Activated naive CD4-positive, alpha-beta T cell (primary cell): ENCODE measurements around the gene VN1R4.
"Not testable (repeated sequence)": the region's sequence is repeated elsewhere in the genome, so short reads cannot be mapped to it uniquely, and the experiment has no call there.

Source experiments
- DNase-seq, 4 experiments: peaks; one replicate each; lab custom pipeline; 2025; lab: John Stamatoyannopoulos, UW

The VN1R4 gene, protein sequence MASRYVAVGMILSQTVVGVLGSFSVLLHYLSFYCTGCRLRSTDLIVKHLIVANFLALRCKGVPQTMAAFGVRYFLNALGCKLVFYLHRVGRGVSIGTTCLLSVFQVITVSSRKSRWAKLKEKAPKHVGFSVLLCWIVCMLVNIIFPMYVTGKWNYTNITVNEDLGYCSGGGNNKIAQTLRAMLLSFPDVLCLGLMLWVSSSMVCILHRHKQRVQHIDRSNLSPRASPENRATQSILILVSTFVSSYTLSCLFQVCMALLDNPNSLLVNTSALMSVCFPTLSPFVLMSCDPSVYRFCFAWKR

GRCh38 chr19:53267623-53268022, at the start of gene VN1R4:
Gene VN1R4 (minus strand): TSS chr19:53267723. CDS start chr19:53267665, 58 bp downstream.
- DNase-seq = not testable (repeated sequence)

- DNase-seq = no peak
These were observed 44.4 kb upstream of the VN1R4 start for GRCh38 chr19:53311897-53312296.

DNA sequence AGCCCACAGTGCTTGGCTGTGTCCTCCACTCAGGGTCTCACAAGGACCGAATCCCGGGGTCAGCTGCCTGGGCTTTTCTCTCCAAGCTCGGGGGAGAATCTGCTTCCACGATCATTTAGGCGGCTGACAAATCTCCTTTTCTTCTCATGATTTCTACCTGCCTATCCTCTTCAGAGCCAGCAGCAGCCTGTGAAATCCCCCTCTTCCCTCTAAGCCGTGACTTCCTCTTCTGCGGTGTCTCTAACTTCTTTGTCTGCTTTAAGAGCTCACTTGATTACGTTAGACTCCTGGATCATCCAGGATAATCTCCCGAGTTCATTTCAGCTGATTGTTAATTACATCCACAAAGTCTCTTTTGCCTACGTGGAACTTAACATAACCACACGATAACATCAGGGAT, 43.5 kb upstream of the VN1R4 start:
- no peak for DNase-seq

DNA sequence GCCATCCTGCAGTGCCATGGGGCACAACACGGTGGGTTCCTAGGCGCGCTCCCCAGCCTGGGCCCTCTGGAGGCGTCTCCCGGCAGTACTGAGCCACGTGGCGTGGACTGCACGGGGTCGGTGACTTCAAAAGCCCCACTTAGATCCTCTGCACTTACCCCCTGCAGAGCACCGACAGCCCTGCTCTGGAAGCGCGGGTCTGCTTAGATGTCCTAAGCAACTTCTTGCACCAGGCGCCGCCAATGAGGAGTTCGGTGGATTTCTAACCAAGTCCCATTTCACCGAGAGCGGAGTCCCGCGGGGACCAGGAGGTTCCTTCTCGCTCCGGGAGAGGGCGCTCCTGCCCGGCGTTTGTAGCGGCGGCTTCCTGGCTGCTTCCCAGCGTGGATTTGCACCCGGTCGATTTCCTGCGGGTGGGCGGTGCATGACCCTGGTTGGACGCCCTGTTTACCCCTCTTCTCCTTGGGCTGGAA, 40.9 kb upstream of the VN1R4 start:
- no peak for DNase-seq

- DNase-seq = not testable (repeated sequence)
These were observed 33.8 kb upstream of the VN1R4 start for GRCh38 chr19:53301341-53301740.

- DNase-seq = no peak
These were observed 27.4 kb upstream of the VN1R4 start for GRCh38 chr19:53294786-53295441.

- DNase-seq = no peak
These were observed 23.4 kb upstream of the VN1R4 start for GRCh38 chr19:53290758-53291549.

- DNase-seq = no peak
These were observed 17.6 kb upstream of the VN1R4 start for GRCh38 chr19:53285087-53285486.

- not testable (repeated sequence) for DNase-seq
These were observed 14.4 kb upstream of the VN1R4 start for GRCh38 chr19:53281947-53282346.

DNA sequence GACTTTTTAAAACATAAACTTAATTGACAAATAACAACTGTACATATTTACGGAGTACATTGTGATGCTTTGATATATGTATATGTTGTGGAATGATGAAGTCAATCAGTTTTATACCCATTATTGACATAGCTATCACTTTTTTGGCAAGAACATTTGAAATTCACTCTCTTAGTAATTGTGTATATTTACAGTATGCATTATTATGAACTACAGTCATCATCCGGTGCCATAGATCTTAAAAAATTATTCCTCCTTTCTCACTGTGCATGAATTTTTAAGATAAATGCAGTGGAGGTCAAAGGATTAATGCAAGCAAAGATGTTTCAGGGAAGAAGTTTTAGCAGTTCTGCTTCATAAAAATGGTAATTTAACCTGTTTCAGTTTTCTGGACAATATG, 8.0 kb upstream of the VN1R4 start:
- DNase-seq = no peak

- DNase-seq = no peak
These were observed 4.5 kb upstream of the VN1R4 start for GRCh38 chr19:53272044-53272443.

DNA sequence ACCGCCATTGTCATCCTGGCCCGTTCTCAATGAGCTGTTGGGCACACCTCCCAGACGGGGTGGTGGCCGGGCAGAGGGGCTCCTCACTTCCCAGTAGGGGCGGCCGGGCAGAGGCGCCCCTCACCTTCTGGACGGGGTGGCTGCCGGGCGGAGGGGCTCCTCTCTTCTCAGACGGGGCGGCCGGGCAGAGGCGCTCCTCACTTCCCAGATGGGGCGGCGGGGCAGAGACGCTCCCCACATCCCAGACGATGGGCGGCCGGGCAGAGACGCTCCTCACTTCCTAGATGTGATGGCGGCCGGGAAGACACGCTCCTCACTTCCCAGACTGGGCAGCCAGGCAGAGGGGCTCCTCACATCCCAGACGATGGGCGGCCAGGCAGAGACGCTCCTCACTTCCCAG, 2.3 kb upstream of the VN1R4 start:
- not testable (repeated sequence) for DNase-seq

GRCh38 chr19:53257715-53258342, 9.7 kb downstream of the VN1R4 start, which contains the start of gene VN1R2:
Gene VN1R2 (plus strand): TSS chr19:53258292. CDS start chr19:53258376, 84 bp downstream.
- not testable (repeated sequence) for DNase-seq

DNA sequence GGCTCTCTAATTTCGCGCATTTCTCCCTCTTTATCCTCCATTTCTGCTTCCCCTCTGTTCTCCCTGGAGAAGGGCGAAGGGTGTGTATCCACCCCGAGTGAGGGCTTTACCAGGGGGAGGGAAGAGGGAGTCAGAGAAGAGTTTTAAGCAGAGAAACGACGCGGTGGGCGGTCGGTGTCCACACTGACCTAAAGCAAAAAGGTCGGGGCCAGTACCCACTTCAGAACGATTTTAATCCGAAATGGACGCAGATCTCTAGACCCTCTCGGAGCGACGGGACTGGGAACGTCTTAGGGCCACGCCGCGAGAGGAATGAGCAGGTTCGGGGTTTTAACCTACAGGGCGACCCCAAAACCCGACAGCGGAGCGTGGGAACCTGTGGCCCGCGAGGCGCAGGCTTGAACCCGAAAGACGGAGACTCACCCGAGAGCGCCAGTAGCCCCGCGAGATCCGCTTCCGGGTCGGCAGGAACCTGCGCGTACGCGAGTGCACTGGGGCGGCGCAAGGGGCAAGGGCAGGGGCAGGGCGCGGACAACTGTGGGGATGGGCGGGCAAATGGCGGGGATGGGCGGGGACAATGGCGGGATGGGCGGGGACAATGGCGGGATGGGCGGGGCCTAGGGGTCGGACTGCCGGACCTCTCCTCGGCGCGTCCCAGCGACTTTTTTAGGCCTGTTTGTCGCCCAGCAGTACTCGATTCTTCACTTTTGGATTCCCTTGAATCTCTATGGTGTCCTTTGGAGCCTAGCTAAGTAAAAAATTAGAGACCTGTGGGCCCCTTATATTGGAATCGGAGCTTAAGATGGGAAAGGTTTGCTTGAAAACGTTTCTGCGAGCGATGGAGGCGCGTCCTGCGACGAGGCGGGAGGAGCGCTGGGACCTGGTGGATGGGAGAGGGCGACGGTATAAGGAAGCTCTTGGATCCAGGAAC, 12.8 kb downstream of the VN1R4 start, which contains the start of gene ZNF677:
Gene ZNF677, minus strand, starts transcription at position 463 of the 931 bp plus-strand sequence. CDS start 3,323 bp downstream, outside the sequence.
- peak; percentile 52 to 79 (median 62) for DNase-seq

- no peak for DNase-seq
These were observed 21.0 kb downstream of the VN1R4 start for GRCh38 chr19:53246498-53246897.

DNA sequence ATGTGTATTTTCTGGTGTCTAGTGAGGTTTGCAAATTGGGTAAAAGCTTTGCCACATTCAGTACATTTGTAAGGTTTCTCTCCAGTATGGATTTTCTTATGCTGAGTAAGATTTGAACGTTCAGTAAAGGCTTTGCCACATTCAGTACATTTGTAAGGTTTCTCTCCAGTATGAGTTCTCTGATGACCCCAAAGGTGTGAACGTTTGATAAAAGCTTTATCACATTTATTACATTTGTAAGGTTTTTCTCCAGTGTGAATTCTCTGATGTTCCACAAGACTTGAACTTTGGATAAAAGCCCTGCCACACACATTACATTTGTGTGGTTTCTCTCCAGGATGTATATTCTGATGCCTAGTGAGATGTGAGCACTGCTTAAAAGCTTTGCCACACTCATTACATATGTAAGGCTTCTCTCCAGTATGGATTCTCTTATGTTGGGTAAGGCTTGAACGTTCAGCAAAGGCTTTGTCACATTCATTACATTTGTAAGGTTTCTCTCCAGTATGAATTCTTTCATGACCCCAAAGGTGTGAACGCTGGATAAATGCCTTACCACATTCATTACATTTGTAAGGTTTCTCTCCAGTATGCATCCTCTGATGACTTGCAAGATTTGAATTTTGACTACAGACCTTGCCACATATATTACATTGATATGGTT, 30.3 kb downstream of the VN1R4 start:
- DNase-seq = no peak

DNA sequence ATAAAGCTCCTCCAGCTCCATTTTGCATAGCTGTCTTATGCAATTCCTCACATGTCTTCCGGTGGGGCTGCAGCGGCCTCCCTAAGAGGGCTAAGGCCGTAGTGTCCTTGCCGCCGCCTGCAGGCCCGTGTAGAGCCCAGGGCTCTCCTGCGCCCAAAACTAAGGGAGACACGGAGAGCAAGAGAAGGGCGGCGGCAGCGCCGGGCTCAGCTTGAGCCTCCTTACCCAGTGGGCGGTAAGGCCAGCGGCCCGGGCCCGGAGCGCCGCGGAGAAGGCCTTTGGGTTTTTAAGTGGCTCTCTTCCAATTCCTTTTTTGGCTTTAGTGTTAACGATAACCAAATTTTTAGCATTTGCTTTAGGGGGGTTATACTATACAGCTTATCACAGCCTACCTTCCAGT, 42.9 kb downstream of the VN1R4 start:
- DNase-seq = no peak

GRCh38 chr19:53222716-53223115, 44.8 kb downstream of the VN1R4 start:
- not testable (repeated sequence) for DNase-seq
